Measurements from ENCODE around the gene ELAVL3. TPM values are rescaled to one million over a fixed set of nuclear protein-coding genes. Genes with fewer than 3 reads are reported as not detected.

Gene ELAVL3
- total RNA-seq, 2 experiments from 2014 or later, result 0.66 TPM; not detected in 1

- Histone ChIP-seq H3K4me1 (ENCODE audit: insufficient read depth, low read length) (peaks cover 52% of the 10 kb centered on the region), H3K4me3 (ENCODE audit: low read length) (peak overlapping the region; percentile 37), H3K9me3 (ENCODE audit: control insufficient read depth in 1 of 2, insufficient read depth in 1 of 2, low read length in 2 of 2) (peaks cover 0 to 36% of the 10 kb centered on the region in 2 experiments), H3K27ac (ENCODE audit: low read depth in 1 of 2, low read length in 2 of 2) (no peak overlapping the region), H3K36me3 (ENCODE audit: insufficient read depth, low read length) (no peaks in the 10 kb centered on the region), H3K27me3 (ENCODE audit: control insufficient read depth in 1 of 2, insufficient read depth in 2 of 2, low read length in 2 of 2) (peaks cover 51 to 57% of the 10 kb centered on the region in 2 experiments)
- no peak overlapping the region for H3K27ac Mint-ChIP-seq
- ChIA-PET CTCF (interaction anchor here (0.6 to 2.4 kb wide), 3 partner anchors 13 to 41 kb away, joined by 4 to 20 read pairs (median 12); partner anchors contain the start of genes ODAD3 and PRKCSH), POLR2A (interaction anchor here (1.7 to 3.0 kb wide), 5 partner anchors 13 to 60 kb away, joined by 5 to 19 read pairs (median 15); partner anchors contain the start of genes ODAD3, PRKCSH and SWSAP1)
- TF ChIP-seq CTCF (IDR thresholded peaks at IDR 0.05), result no peak
- H3K4me3 Mint-ChIP-seq, result peak overlapping the region; percentile 83
- H3K36me3 Mint-ChIP-seq (ENCODE audit: low read depth), result no peaks in the 10 kb centered on the region
- intact Hi-C loops (cut with DNase I, micrococcal nuclease), result loop anchor here in 1 of 2 experiments (2.0 kb wide), 1 partner anchor 42 kb away; no protein-coding TSS in a partner anchor
- no peaks in the 10 kb centered on the region for H3K9me3 Mint-ChIP-seq
- peaks cover 43% of the 10 kb centered on the region for H3K4me1 Mint-ChIP-seq (ENCODE audit: low read depth)
- DNase-seq, result peak; percentile 24 to 85 (median 48)
- peak; percentile 59 for ATAC-seq (ENCODE audit: poor library complexity)
- H3K27me3 Mint-ChIP-seq, result peaks cover 62% of the 10 kb centered on the region
These were observed 58.4 kb downstream of the ELAVL3 start for GRCh38 chr19:11422163-11423065.

- H3K4me3 ChIP-seq (ENCODE audit: low read length), result peak overlapping the region; percentile 37
- no peak for TF ChIP-seq CTCF (IDR thresholded peaks at IDR 0.05)
- Mint-ChIP-seq H3K4me1 (ENCODE audit: low read depth) (peaks cover 43% of the 10 kb centered on the region), H3K27me3 (peaks cover 70% of the 10 kb centered on the region), H3K9me3 (no peaks in the 10 kb centered on the region), H3K36me3 (ENCODE audit: low read depth) (no peaks in the 10 kb centered on the region), H3K27ac (no peak overlapping the region), H3K4me3 (peak overlapping the region; percentile 51)
- no peaks in the 10 kb centered on the region for H3K36me3 ChIP-seq (ENCODE audit: insufficient read depth, low read length)
- peak; percentile 44 for ATAC-seq (ENCODE audit: poor library complexity)
- H3K4me1 ChIP-seq (ENCODE audit: insufficient read depth, low read length), result peaks cover 52% of the 10 kb centered on the region
- H3K27me3 ChIP-seq (ENCODE audit: control insufficient read depth in 1 of 2, insufficient read depth in 2 of 2, low read length in 2 of 2), result peaks cover 51 to 57% of the 10 kb centered on the region in 2 experiments
- peaks cover 0 to 36% of the 10 kb centered on the region in 2 experiments for H3K9me3 ChIP-seq (ENCODE audit: control insufficient read depth in 1 of 2, insufficient read depth in 1 of 2, low read length in 2 of 2)
- no peak overlapping the region for H3K27ac ChIP-seq (ENCODE audit: low read depth in 1 of 2, low read length in 2 of 2)
- intact Hi-C loops (cut with DNase I, micrococcal nuclease), result loop anchor here in 1 of 2 experiments (2.0 kb wide), 1 partner anchor 41 kb away; no protein-coding TSS in a partner anchor
- POLR2A ChIA-PET, result interaction anchor here (1.0 to 3.0 kb wide), 6 partner anchors 13 to 61 kb away, joined by 3 to 19 read pairs (median 11); partner anchors contain the start of genes EPOR, ODAD3, PRKCSH and SWSAP1
- peak in 9 of 14 experiments; percentile 16 to 66 (median 31) for DNase-seq
- CTCF ChIA-PET, result interaction anchor here (2.0 to 2.4 kb wide), 2 partner anchors 14 to 40 kb away, joined by 12 to 20 read pairs; partner anchors contain the start of genes ODAD3 and PRKCSH
These were observed 59.3 kb downstream of the ELAVL3 start for GRCh38 chr19:11421371-11422098.
